Naive thymus-derived CD8-positive, alpha-beta T cell (primary cell): ENCODE data around the gene CCDC47. TPM values are rescaled to one million over a fixed set of nuclear protein-coding genes. Genes with fewer than 3 reads are reported as not detected.

Experiments
- ATAC-seq, 2 donors: fragments of 150-1000 bp; cut with Tn5 transposase in 1 of 2; sonication (Bioruptor Pico), chemical (Tn5 transposase) in 1 of 2; 1 replicate in 1 of 2; 2 replicates in 1 of 2; pipeline ENCODE4 v1.10.0; 2021; ENCODE audit warnings: mild to moderate bottlenecking in 2 of 2, moderate library complexity in 2 of 2
- POLR2A ChIA-PET: fragments of 350-600 bp; sonication (Branson Sonifier 250); formaldehyde crosslinking; loops from one replicate; lab custom pipeline; 2021; ENCODE audit warnings: antibody characterized with exemption; lab: Charles Lee
- DNase-seq, 10 donors: peaks; one replicate each; pipeline versions ENCODE4 v3.0.0 to v3.0.0-alpha.2; 2020 to 2022
- H3K27ac Mint-ChIP-seq, 10 donors: one replicate each; pipeline ENCODE4 v1.8.0; 2020 to 2022; ENCODE audit warnings: mild to moderate bottlenecking in 10 of 10, mixed read lengths in 10 of 10, moderate library complexity in 4 of 10, inconsistent platforms in 1 of 10
- H3K27me3 Mint-ChIP-seq, 5 donors: one replicate each; pipeline ENCODE4 v1.8.0; 2021 to 2022; ENCODE audit warnings: mixed read lengths in 5 of 5
- H3K36me3 Mint-ChIP-seq, 3 donors: one replicate each; pipeline ENCODE4 v1.8.0; 2020 to 2022; ENCODE audit warnings: mixed read lengths in 3 of 3, mild to moderate bottlenecking in 2 of 3, inconsistent platforms in 1 of 3
- H3K4me1 Mint-ChIP-seq, 4 donors: one replicate each; pipeline ENCODE4 v1.8.0; 2021 to 2022; ENCODE audit warnings: mixed read lengths in 4 of 4
- H3K4me3 Mint-ChIP-seq, 10 donors: one replicate each; pipeline ENCODE4 v1.8.0; 2020 to 2022; ENCODE audit warnings: mild to moderate bottlenecking in 10 of 10, mixed read lengths in 10 of 10, moderate library complexity in 6 of 10, inconsistent platforms in 1 of 10
- H3K9me3 Mint-ChIP-seq, 9 donors: one replicate each; pipeline ENCODE4 v1.8.0; 2020 to 2022; ENCODE audit warnings: mixed read lengths in 9 of 9, mild to moderate bottlenecking in 3 of 9, inconsistent platforms in 1 of 9, moderate library complexity in 1 of 9
- polyA plus RNA-seq, 3 donors: library from polyadenylated mRNA; unstranded; fragments of 300-500 nt; fragmentation: Illumina TruSeq; gene quantifications; one replicate each; pipeline ENCODE4 v1.2.3, GENCODE V29; 2021
- total RNA-seq, 8 experiments: library from RNA in 2 of 8; stranded (reverse) in 2 of 8; gene quantifications; one replicate each; pipeline ENCODE4 v1.2.3 and lab custom pipeline; 2021 to 2026

CCDC47 gene, protein sequence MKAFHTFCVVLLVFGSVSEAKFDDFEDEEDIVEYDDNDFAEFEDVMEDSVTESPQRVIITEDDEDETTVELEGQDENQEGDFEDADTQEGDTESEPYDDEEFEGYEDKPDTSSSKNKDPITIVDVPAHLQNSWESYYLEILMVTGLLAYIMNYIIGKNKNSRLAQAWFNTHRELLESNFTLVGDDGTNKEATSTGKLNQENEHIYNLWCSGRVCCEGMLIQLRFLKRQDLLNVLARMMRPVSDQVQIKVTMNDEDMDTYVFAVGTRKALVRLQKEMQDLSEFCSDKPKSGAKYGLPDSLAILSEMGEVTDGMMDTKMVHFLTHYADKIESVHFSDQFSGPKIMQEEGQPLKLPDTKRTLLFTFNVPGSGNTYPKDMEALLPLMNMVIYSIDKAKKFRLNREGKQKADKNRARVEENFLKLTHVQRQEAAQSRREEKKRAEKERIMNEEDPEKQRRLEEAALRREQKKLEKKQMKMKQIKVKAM
- total RNA-seq (10 to 100 TPM; 29.5 to 34.9 TPM), polyA plus RNA-seq (10 to 100 TPM; 21.8 to 34.8 (median 26.0) TPM), total RNA-seq (lab: John Stamatoyannopoulos, UW) (31.0 to 98.2 (median 49.1) reads per million in 6 experiments)

DNA sequence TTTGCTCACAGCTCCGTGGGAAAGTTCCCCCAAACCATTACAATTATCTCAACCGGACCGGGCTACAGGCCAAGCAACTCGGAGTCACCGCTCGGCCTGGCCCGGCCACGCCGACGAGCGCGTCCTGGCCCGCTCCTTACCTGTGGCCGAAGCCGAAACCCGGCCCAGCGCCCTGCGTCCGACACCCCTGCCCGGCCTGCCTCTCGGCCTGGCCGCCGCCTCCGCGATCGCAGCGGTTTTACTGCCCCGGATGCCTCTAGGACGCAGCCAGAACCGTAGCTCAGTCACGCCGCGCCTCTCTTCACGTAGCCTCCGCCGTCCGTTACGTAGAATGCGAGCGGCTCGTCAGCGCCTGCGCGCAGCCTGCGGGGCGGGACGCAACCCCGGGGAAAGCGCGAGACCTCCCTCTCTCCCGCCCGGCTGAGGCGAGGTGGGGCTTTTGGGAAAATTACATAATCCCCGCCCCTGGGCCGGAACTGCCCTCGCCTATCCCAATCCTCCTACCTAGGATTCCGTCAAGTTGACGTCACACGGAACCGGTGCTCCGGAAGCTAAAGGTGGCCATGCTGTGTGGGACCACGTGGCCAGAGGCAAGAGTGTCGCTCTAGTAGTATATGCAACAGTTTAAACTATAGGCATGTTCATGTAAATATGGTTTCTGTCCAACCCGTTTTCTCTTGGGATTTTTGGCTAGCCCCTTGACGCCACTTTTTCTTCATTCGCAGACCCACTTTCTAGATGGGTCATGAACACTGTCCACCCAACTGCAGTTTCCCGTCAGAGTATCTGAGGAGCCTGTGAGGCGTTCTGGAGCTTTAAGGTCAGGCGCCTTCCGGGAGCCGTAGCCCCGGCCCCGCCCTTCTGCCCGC, at the start of gene CCDC47:
Gene CCDC47, minus strand, starts transcription at position 326 of the 869 bp plus-strand sequence. CDS start 7,422 bp downstream, outside the sequence.
- H3K27me3 Mint-ChIP-seq = no peaks in the 10 kb centered on the region
- peak within 1 kb of the TSS; percentile 87 to 99 (median 96) for H3K4me3 Mint-ChIP-seq
- peak; percentile 86 to 88 for ATAC-seq
- POLR2A ChIA-PET = interaction anchor here (0.5 to 6.5 kb wide), 34 partner anchors 10 to 732 kb away, joined by 3 to 264 read pairs (median 10); partner anchors contain the start of genes CEP95, DDX5, LIMD2 and MAP3K3
- peaks cover 0 to 42% (median 0%) of the 10 kb centered on the region in 3 donors for H3K36me3 Mint-ChIP-seq
- peaks cover 30 to 81% (median 70%) of the 10 kb centered on the region in 4 donors for H3K4me1 Mint-ChIP-seq
- no peaks in the 10 kb centered on the region for H3K9me3 Mint-ChIP-seq
- peak; percentile 94 to 99 (median 98) for DNase-seq
- H3K27ac Mint-ChIP-seq = peak within 1 kb of the TSS; percentile 91 to 100 (median 99)

DNA sequence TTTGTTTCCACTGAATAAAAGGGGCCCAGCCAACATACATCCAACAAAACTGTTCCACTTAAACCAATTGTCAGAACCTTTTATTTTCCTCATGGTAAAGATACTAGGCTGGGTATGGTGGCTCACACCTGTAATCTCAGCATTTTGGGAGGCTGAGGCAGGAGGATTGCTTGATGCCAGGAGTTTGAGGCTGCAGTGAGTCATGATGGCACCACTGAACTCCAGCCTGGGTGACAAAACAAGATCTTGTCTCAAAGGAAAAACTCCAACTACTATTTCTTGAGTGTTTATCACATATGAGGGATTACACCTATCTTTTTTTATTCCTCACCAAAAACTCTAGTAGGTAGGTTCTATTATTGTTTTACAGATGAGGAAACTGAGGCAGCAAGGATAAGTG, 49.1 kb upstream of the CCDC47 start:
- POLR2A ChIA-PET = no interaction called here
- peaks cover 27 to 53% (median 51%) of the 10 kb centered on the region in 4 donors for H3K4me1 Mint-ChIP-seq
- no peaks in the 10 kb centered on the region for H3K9me3 Mint-ChIP-seq
- DNase-seq (no peak), ATAC-seq (no peak)
- peak overlapping the region in 7 of 10 donors; percentile 28 to 82 (median 64) for H3K27ac Mint-ChIP-seq
- H3K4me3 Mint-ChIP-seq = no peak overlapping the region
- peaks cover 9 to 87% (median 22%) of the 10 kb centered on the region in 3 donors for H3K36me3 Mint-ChIP-seq
- H3K27me3 Mint-ChIP-seq = no peaks in the 10 kb centered on the region

DNA sequence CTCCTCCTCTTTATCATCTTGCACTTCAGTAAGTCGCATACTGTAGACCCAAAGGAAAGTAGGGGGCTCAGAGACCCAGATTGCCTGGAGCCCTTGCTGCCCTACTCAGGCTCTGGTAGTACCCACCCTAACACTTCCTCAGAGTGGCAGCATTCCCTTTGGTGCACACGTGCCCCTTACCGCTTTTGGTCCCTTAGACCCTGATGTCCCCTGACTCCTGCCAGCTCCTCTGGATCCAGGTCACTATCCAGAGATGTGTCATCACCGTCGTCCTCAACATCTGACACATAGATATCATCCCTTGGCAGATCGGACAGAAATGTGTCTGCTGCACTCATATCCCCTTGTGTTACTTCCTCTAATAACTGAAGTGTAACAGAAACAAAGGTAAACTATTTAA, 48.4 kb upstream of the CCDC47 start:
- no peaks in the 10 kb centered on the region for H3K9me3 Mint-ChIP-seq
- ATAC-seq (no peak), DNase-seq (no peak)
- H3K4me1 Mint-ChIP-seq = peaks cover 22 to 47% (median 43%) of the 10 kb centered on the region in 4 donors
- H3K36me3 Mint-ChIP-seq = peaks cover 9 to 90% (median 20%) of the 10 kb centered on the region in 3 donors
- peak overlapping the region in 6 of 10 donors; percentile 50 to 75 (median 56) for H3K4me3 Mint-ChIP-seq
- H3K27me3 Mint-ChIP-seq = no peaks in the 10 kb centered on the region
- POLR2A ChIA-PET = interaction anchor here (0.9 to 1.4 kb wide), 6 partner anchors 9 to 124 kb away, joined by 3 to 5 read pairs (median 4); partner anchors contain the start of genes CCDC47, DDX42 and SMARCD2
- H3K27ac Mint-ChIP-seq = peak overlapping the region; percentile 15 to 90 (median 58)

DNA sequence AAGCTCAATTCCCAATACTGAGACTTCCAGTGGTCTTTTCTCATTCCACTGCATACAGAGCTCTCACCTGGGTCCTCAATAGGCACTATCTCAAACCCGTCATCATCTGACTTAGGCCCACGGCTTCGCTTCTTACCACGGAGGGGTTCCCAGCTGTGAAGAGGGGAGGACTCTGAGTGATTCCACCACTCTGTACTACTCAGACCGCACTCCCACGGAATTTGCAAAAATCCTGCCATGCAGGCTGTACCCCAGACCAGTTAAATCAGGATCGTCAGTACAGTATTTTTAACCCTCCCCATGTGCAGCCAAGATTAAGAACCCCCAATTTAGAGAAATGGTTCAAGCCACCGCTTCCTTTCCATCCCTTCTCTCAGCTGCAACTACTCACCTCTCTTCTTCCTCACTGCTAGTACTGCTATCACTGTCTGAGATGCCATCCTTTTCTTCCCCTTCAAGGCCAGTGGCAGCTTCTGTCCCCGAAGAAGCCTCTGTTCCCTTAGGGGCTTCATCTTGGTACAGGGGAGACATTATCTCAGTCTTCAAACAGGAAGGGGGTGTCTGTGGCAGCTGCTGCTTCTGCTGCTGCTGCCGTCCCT, 47.7 kb upstream of the CCDC47 start:
- DNase-seq (no peak), ATAC-seq (peak in 1 of 2 donors; percentile 15)
- peak overlapping the region; percentile 55 to 88 (median 72) for H3K27ac Mint-ChIP-seq
- H3K27me3 Mint-ChIP-seq = no peaks in the 10 kb centered on the region
- H3K9me3 Mint-ChIP-seq = no peaks in the 10 kb centered on the region
- peaks cover 22 to 40% (median 36%) of the 10 kb centered on the region in 4 donors for H3K4me1 Mint-ChIP-seq
- peaks cover 9 to 97% (median 21%) of the 10 kb centered on the region in 3 donors for H3K36me3 Mint-ChIP-seq
- peak overlapping the region in 6 of 10 donors; percentile 14 to 53 (median 45) for H3K4me3 Mint-ChIP-seq
- POLR2A ChIA-PET = interaction anchor here (1.0 to 1.4 kb wide), 6 partner anchors 10 to 123 kb away, joined by 3 to 5 read pairs (median 4); partner anchors contain the start of genes CCDC47, DDX42 and SMARCD2

DNA sequence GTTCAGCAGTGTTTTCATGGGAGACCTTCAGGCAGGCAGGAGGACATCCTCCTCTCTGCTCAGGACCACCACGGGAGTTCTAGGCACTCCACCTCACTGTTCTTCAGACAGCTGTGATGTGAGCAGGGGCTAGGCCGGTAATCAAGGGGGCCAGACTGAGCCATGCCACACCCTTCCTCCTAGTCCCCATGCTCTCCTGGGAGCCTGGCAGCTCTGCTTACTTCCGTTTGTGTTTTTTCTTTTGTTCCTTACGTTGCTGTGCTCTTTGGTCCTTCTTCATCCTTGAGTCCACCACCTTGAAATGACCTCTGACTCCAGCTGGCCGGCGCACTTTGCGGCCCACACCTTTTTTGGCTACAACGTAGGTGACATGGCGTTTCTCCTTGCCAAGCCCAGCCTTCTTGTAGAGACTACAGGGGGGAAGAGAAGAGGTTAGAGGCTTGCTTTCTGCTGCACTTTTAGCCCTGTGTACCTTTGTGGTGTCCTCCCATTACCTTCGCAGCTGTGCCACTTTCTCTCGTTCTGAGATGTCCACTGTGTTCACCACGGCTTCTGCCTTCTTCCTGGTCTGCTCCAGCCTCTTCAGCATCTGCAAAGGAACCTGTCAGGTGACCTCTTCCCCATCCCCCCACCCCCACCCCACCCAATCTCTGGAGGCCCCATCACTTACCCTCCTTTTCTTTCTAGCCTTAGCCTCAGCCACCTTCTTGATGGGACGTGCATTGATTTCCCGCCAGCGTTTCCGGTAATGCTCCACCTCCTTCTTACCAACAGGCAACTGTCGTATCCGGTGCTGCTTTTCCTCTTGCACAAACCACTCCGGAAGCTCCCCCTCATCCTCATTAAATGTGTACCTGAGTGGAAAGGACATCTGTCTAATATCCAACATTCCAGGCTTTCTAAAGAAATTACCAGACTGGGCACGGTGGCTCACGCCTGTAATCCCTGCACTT, 46.5 kb upstream of the CCDC47 start:
- H3K27ac Mint-ChIP-seq = peak overlapping the region; percentile 12 to 90 (median 76)
- no peaks in the 10 kb centered on the region for H3K9me3 Mint-ChIP-seq
- H3K36me3 Mint-ChIP-seq = peaks cover 9 to 99% (median 32%) of the 10 kb centered on the region in 3 donors
- ATAC-seq (peak; percentile 27 to 51), DNase-seq (peak in 1 of 10 donors; percentile 25)
- no peaks in the 10 kb centered on the region for H3K27me3 Mint-ChIP-seq
- POLR2A ChIA-PET = interaction anchor here (0.5 to 1.2 kb wide), 5 partner anchors 21 to 186 kb away, joined by 3 to 4 read pairs (median 3); partner anchors contain the start of genes CCDC47 and DDX42
- H3K4me1 Mint-ChIP-seq = peaks cover 20 to 32% (median 27%) of the 10 kb centered on the region in 4 donors
- H3K4me3 Mint-ChIP-seq = peak overlapping the region in 6 of 10 donors; percentile 18 to 82 (median 50)

DNA sequence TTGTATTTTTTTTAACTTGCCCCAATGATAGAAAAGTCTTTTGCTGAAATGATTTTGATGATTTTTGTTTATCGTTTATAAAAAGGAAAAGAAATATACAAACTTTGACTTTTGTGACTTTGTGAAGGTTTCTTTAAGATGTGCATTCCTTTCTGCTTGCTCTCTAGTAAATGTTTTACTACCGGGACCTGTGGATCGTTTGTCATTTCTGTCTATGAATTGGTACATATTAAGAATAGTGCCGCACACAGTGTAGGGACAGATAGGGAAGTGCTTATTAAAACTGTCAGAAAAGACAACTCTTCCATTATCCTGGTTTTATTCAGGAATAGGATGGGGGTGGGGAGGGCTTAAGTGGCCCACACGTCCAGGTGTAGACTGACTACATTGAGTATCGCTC, 45.7 kb upstream of the CCDC47 start:
- Mint-ChIP-seq H3K27me3 (no peaks in the 10 kb centered on the region), H3K4me3 (peak overlapping the region in 1 of 10 donors; percentile 70), H3K9me3 (no peaks in the 10 kb centered on the region), H3K27ac (peak overlapping the region in 7 of 10 donors; percentile 15 to 90 (median 48)), H3K36me3 (peaks cover 7 to 99% (median 29%) of the 10 kb centered on the region in 3 donors), H3K4me1 (peaks cover 16 to 27% (median 24%) of the 10 kb centered on the region in 4 donors)
- ATAC-seq (no peak), DNase-seq (no peak)
- POLR2A ChIA-PET = interaction anchor here (0.5 to 1.2 kb wide), 3 partner anchors 20 to 185 kb away, joined by 3 read pairs; no protein-coding TSS in a partner anchor

DNA sequence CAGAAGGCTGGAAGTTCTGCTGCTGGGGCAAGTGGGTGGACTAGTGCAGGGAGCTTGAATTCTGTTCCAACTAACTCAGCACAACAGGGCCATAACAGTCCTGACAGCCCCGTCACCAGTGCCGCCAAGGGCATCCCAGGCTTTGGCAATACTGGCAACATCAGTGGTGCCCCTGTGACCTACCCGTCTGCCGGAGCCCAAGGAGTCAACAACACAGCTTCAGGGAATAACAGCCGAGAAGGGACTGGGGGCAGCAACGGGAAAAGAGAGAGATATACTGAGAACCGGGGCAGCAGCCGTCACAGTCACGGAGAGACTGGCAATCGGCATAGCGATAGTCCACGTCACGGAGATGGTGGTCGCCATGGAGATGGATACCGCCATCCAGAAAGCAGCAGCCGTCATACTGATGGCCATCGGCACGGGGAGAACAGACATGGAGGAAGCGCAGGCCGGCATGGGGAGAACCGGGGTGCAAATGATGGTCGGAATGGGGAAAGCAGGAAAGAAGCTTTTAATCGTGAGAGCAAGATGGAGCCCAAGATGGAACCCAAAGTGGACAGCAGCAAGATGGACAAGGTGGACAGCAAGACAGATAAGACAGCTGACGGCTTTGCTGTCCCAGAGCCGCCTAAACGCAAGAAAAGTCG, 44.5 kb upstream of the CCDC47 start:
- H3K9me3 Mint-ChIP-seq = no peaks in the 10 kb centered on the region
- POLR2A ChIA-PET = interaction anchor here (1.0 kb wide), 1 partner anchor 123 kb away, joined by 4 read pairs; no protein-coding TSS in a partner anchor
- no peak overlapping the region for H3K4me3 Mint-ChIP-seq
- H3K27me3 Mint-ChIP-seq = no peaks in the 10 kb centered on the region
- H3K36me3 Mint-ChIP-seq = peaks cover 0 to 99% (median 27%) of the 10 kb centered on the region in 3 donors
- no peak for DNase-seq
- peaks cover 11 to 20% (median 17%) of the 10 kb centered on the region in 4 donors for H3K4me1 Mint-ChIP-seq
- peak overlapping the region in 3 of 10 donors; percentile 46 to 84 (median 71) for H3K27ac Mint-ChIP-seq
- ATAC-seq = no peak

DNA sequence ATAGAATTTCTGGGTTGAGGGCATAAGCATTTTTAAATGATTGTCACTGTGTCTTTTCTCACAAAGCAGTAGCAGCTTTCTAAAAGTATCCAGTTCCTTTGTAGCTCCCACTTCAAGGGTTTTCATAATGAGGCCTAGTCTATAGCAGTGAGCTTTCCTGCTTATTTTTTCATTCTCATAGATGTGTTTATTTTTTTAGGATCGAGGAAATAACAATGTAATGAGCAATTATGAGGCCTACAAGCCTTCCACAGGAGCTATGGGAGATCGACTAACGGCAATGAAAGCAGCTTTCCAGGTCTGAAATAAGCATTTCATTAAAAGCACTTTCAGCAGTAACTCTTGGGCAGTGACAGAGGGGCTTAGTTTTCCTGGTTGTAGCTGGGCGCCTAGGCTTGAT, 43.3 kb upstream of the CCDC47 start:
- ATAC-seq (no peak), DNase-seq (no peak)
- peaks cover 0 to 99% (median 23%) of the 10 kb centered on the region in 3 donors for H3K36me3 Mint-ChIP-seq
- peak overlapping the region in 4 of 10 donors; percentile 8 to 76 (median 36) for H3K27ac Mint-ChIP-seq
- no peak overlapping the region for H3K4me3 Mint-ChIP-seq
- H3K4me1 Mint-ChIP-seq = peaks cover 6 to 15% (median 10%) of the 10 kb centered on the region in 4 donors
- no peaks in the 10 kb centered on the region for H3K9me3 Mint-ChIP-seq
- H3K27me3 Mint-ChIP-seq = no peaks in the 10 kb centered on the region
- POLR2A ChIA-PET = interaction anchor here (1.2 kb wide), 1 partner anchor 11 kb away, joined by 3 read pairs; no protein-coding TSS in a partner anchor

DNA sequence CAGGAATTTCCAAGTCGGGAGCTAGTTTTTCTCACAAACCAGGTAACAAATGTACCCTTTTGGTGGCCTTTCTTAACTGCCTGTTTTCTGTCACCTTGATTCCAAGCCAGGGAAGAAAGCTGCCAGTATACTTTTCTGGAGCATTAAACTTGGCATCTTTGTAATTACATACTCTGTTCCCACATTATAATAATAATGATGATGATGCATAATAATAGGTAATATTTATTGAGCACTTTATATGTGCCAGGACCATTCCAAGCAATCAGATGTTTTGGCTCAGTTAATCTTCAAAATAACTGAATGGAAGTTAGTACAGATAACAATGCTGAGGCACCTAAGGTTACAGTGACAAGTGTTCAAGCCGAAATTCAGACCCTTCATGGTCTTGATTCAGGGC, 42.7 kb upstream of the CCDC47 start:
- POLR2A ChIA-PET = interaction anchor here (1.2 kb wide), 1 partner anchor 12 kb away, joined by 3 read pairs; no protein-coding TSS in a partner anchor
- peak overlapping the region in 3 of 10 donors; percentile 4 to 76 (median 8) for H3K27ac Mint-ChIP-seq
- peaks cover 0 to 99% (median 24%) of the 10 kb centered on the region in 3 donors for H3K36me3 Mint-ChIP-seq
- H3K4me1 Mint-ChIP-seq = peaks cover 6 to 10% (median 8%) of the 10 kb centered on the region in 4 donors
- no peaks in the 10 kb centered on the region for H3K27me3 Mint-ChIP-seq
- ATAC-seq (no peak), DNase-seq (no peak)
- no peak overlapping the region for H3K4me3 Mint-ChIP-seq
- no peaks in the 10 kb centered on the region for H3K9me3 Mint-ChIP-seq

DNA sequence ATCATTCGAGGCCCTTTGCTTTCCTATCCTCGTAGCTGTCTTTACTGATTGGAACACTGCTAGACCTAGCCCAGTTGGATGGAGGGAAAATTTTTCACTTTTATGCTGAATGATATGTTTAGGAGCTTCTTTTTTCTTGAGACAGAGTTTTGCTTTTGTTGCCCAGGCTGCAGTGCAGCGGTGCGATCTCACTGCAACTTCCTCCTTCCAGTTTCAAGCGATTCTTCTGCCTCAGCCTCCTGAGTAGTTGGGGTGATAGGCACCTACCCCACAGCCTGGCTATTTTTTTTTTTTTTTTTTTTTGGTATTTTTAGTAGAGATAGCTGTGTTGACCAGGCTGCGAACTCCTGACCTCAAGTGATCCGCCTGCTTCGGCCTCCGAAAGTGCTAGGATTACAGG, 36.6 kb upstream of the CCDC47 start:
- Mint-ChIP-seq H3K4me3 (no peak overlapping the region), H3K9me3 (no peaks in the 10 kb centered on the region), H3K36me3 (peaks cover 0 to 96% (median 26%) of the 10 kb centered on the region in 3 donors), H3K4me1 (peaks cover 0 to 1% (median under 1%) of the 10 kb centered on the region in 4 donors), H3K27ac (peak overlapping the region in 6 of 10 donors; percentile 22 to 73 (median 56)), H3K27me3 (no peaks in the 10 kb centered on the region)
- no peak for ATAC-seq
- POLR2A ChIA-PET = interaction anchor here (0.6 to 1.4 kb wide), 4 partner anchors 14 to 138 kb away, joined by 3 to 4 read pairs (median 3); partner anchors contain the start of genes CCDC47 and DDX42
- DNase-seq = no peak
